ENCODE data around the gene ATP6V1B1.

ATP6V1B1 gene

DNA sequence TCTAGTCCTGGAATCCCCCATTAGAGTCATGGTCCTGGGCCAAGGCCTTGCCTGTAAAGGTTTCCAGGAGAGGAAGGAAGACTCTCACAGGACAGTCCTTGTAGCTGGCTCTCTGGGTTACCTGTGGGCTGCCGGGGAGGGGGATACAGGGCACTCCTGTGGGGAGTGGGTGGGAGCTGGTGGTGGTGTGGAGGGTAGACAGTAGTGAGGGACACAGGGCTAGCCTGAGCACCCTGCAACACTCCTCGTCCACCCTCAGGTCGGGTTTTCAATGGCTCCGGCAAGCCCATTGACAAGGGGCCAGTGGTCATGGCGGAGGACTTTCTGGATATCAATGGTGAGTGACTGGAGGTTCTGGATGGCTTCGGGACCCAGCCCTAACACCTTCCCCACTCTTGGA is 23.1 kb downstream of the ATP6V1B1 start:
- Histone ChIP-seq H3K27ac (ENCODE audit: low read depth, low read length) (no peak overlapping the region), H3K79me2 (ENCODE audit: control insufficient read depth, low read length) (no peaks in the 10 kb centered on the region), H3K9me3 (ENCODE audit: control insufficient read depth, insufficient read depth, low read length) (no peaks in the 10 kb centered on the region), H3K4me3 (ENCODE audit: low read length) (no peak overlapping the region), H3F3A (ENCODE audit: control insufficient read depth, insufficient read depth) (no peaks in the 10 kb centered on the region), H3K4me1 (ENCODE audit: control insufficient read depth, low read length) (peaks cover 9% of the 10 kb centered on the region), H3K27me3 (ENCODE audit: control insufficient read depth, low read length) (peaks cover 17% of the 10 kb centered on the region), H3K9me2 (replicated peaks; ENCODE audit: control insufficient read depth, low read length) (no peaks in the 10 kb centered on the region), H3K4me2 (ENCODE audit: low read length) (0 out of 2 replicates have a peak overlapping the region, but pooled peaks have one; percentile 35), H4K20me1 (ENCODE audit: control insufficient read depth, insufficient read depth, low read depth, low read length) (no peaks in the 10 kb centered on the region), H3K36me3 (ENCODE audit: control insufficient read depth, low read length) (no peaks in the 10 kb centered on the region)
- TF ChIP-seq EZH2phosphoT487 (IDR thresholded peaks at IDR 0.05; ENCODE audit: borderline replicate concordance, low read length) = no peak
- TF ChIP-seq, protein P1, sequence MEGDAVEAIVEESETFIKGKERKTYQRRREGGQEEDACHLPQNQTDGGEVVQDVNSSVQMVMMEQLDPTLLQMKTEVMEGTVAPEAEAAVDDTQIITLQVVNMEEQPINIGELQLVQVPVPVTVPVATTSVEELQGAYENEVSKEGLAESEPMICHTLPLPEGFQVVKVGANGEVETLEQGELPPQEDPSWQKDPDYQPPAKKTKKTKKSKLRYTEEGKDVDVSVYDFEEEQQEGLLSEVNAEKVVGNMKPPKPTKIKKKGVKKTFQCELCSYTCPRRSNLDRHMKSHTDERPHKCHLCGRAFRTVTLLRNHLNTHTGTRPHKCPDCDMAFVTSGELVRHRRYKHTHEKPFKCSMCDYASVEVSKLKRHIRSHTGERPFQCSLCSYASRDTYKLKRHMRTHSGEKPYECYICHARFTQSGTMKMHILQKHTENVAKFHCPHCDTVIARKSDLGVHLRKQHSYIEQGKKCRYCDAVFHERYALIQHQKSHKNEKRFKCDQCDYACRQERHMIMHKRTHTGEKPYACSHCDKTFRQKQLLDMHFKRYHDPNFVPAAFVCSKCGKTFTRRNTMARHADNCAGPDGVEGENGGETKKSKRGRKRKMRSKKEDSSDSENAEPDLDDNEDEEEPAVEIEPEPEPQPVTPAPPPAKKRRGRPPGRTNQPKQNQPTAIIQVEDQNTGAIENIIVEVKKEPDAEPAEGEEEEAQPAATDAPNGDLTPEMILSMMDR (IDR thresholded peaks at IDR 0.05; ENCODE audit: low read depth, low read length, poor library complexity, severe bottlenecking) = no peak

DNA sequence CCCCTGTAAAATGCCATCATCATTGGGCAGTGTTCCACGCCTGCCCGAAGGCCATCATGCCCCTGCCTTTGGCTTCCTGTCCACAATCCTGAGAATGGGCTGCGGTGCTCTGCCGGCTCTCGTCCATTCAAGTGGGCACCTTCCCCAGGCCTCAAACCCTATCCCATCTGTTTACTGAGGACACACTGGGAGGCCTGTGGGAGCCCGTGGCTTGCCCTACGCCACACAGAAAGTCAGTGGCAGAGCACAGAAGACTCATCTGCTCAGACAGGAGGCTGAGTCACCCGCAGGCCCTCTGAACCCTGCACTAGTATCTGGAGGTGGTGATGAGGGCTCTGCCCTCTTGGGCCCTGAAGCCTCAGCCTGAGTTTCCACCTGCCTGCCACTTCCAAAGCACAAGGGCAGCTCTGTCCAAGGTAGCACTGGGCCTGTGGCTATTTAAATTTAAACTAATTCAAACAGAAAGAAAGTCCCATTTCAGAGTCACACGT is 23.6 kb downstream of the ATP6V1B1 start:
- no peaks in the 10 kb centered on the region for H3K9me3 ChIP-seq (ENCODE audit: control insufficient read depth, insufficient read depth, low read length)
- no peaks in the 10 kb centered on the region for H3K9me2 ChIP-seq (replicated peaks; ENCODE audit: control insufficient read depth, low read length)
- no peaks in the 10 kb centered on the region for H3F3A ChIP-seq (ENCODE audit: control insufficient read depth, insufficient read depth)
- no peaks in the 10 kb centered on the region for H3K36me3 ChIP-seq (ENCODE audit: control insufficient read depth, low read length)
- peaks cover 9% of the 10 kb centered on the region for H3K4me1 ChIP-seq (ENCODE audit: control insufficient read depth, low read length)
- H3K27ac ChIP-seq (ENCODE audit: low read depth, low read length) = no peak overlapping the region
- no peaks in the 10 kb centered on the region for H4K20me1 ChIP-seq (ENCODE audit: control insufficient read depth, insufficient read depth, low read depth, low read length)
- no peak overlapping the region for H3K4me2 ChIP-seq (ENCODE audit: low read length)
- no peak overlapping the region for H3K4me3 ChIP-seq (ENCODE audit: low read length)
- H3K79me2 ChIP-seq (ENCODE audit: control insufficient read depth, low read length) = no peaks in the 10 kb centered on the region
- peaks cover 12% of the 10 kb centered on the region for H3K27me3 ChIP-seq (ENCODE audit: control insufficient read depth, low read length)
- no peak for TF ChIP-seq EZH2phosphoT487 (IDR thresholded peaks at IDR 0.05; ENCODE audit: borderline replicate concordance, low read length)
- TF ChIP-seq, protein P1 (IDR thresholded peaks at IDR 0.05; ENCODE audit: low read depth, low read length, poor library complexity, severe bottlenecking) = no peak

DNA sequence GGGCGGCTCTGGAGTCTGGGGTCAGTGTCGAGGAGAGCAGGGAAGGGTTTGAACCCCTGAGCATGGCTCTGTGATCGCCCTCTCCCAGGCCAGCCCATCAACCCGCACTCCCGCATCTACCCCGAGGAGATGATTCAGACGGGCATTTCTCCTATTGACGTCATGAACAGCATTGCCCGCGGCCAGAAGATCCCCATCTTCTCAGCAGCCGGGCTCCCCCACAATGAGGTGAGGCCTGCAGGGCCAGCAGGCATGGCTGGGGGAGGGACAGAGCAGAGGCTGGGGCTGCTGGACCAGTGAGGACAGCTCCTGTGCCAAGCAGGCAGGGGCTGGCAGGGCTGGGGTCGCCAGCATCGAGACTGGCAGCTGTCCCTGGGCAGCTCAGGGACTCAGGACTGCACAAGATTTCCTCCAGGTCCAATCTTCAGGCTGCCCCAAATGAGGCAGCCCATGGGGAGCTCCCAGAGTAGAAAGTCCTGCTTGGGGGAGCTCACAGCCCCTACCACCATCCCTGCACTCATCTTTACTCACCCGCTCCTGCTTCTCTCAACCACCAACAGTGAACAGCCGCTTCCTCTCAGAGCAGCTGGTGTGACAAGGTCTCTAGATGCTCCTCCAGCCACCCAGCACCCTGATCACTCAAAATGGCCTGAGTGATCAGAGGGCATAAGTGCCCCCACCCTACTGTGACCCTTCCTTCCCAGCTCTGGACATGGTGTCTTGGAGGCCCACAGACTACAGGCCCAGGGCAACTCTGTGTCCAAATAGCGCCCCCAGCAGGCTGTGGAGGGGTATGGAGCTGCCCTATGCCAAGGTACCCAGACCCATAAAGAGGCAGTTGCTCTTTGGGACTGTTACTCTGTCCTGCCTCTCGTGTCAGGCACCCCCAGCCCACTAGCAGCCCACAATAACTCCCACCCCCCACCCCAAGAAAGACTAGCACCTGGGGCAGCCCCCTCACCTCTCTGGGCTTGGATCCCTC is 24.4 kb downstream of the ATP6V1B1 start:
- Histone ChIP-seq H3K9me2 (replicated peaks; ENCODE audit: control insufficient read depth, low read length) (no peaks in the 10 kb centered on the region), H3F3A (ENCODE audit: control insufficient read depth, insufficient read depth) (no peaks in the 10 kb centered on the region), H3K4me2 (ENCODE audit: low read length) (no peak overlapping the region), H3K4me1 (ENCODE audit: control insufficient read depth, low read length) (peaks cover 11% of the 10 kb centered on the region), H3K27ac (ENCODE audit: low read depth, low read length) (no peak overlapping the region), H3K4me3 (ENCODE audit: low read length) (no peak overlapping the region), H3K27me3 (ENCODE audit: control insufficient read depth, low read length) (peaks cover 5% of the 10 kb centered on the region; the same call in 1 of the 2 replicates), H3K36me3 (ENCODE audit: control insufficient read depth, low read length) (no peaks in the 10 kb centered on the region), H4K20me1 (ENCODE audit: control insufficient read depth, insufficient read depth, low read depth, low read length) (no peaks in the 10 kb centered on the region), H3K9me3 (ENCODE audit: control insufficient read depth, insufficient read depth, low read length) (no peaks in the 10 kb centered on the region), H3K79me2 (ENCODE audit: control insufficient read depth, low read length) (no peaks in the 10 kb centered on the region)
- TF ChIP-seq EZH2phosphoT487 (IDR thresholded peaks at IDR 0.05; ENCODE audit: borderline replicate concordance, low read length) = no peak
- TF ChIP-seq, protein P1 (IDR thresholded peaks at IDR 0.05; ENCODE audit: low read depth, low read length, poor library complexity, severe bottlenecking) = peak; percentile 77

Data from DOHH2 (cell line).